ENCODE data around the gene UNC45A.

DNA sequence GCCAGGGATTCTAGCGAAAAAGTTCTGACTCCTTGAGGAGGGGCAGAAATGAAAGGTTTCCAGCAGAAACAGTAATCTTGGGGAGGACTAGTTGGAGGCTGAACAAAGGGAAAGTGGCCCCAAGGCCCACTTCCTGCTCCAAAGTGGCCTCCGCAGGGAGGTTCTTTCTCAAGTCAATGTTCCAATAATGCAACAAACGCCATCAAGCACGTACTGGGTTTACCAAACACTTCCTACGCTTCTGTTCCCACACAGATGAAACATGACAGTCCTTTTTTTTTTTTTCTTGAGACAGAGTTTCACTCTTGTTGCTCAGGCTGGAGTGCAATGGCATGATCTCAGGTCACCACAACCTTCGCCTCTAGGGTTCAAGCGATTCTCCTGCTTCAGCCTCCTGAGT lies 10.0 kb downstream of the UNC45A start:
- TF ChIP-seq POLR2AphosphoS5 (IDR thresholded peaks at IDR 0.05; ENCODE audit: borderline replicate concordance, low read depth, low read length) (no peak), EZH2 (IDR thresholded peaks at IDR 0.05) (no peak)

Data from SK-N-MC (cell line).